GM23338 (cell line): ENCODE measurements around the gene PTH. TPM values are rescaled to one million over a fixed set of nuclear protein-coding genes. Genes with fewer than 3 reads are reported as not detected.

ENCODE experiments used
- ATAC-seq: fragments of 200-7000 bp; cut with Tn5 transposase; 3 replicates; pipeline ENCODE4 v1.9.1; 2020
- DNase-seq: peaks from one replicate; pipeline ENCODE4 v3.0.0-alpha.2; 2015; ENCODE audit warnings: low spot score
- H2AFZ ChIP-seq: fragments of 200-600 bp; sonication (generic); 2 replicates; pipeline ENCODE4 v1.8.0; 2016; ENCODE audit warnings: antibody characterized with exemption, mild to moderate bottlenecking, moderate library complexity
- H3F3A ChIP-seq: fragments of 200-600 bp; sonication (generic); replicated peaks from 2 replicates; pipeline ENCODE4 v1.8.0; 2017; ENCODE audit warnings: antibody characterized with exemption, mixed run types, low read depth
- H3K27ac ChIP-seq: fragments of 200-600 bp; sonication (generic); 2 replicates; pipeline ENCODE4 v1.6.1; 2016; ENCODE audit warnings: low read depth
- H3K27me3 ChIP-seq: fragments of 200-600 bp; sonication (generic); 2 replicates; pipeline ENCODE4 v1.8.0; 2016; ENCODE audit warnings: mild to moderate bottlenecking, mixed run types, moderate library complexity; ENCODE audit not compliant: insufficient read depth
- H3K36me3 ChIP-seq: fragments of 200-600 bp; sonication (generic); 2 replicates; pipeline ENCODE4 v1.8.0; 2016; ENCODE audit warnings: mild to moderate bottlenecking; ENCODE audit not compliant: insufficient read depth
- H3K4me1 ChIP-seq: fragments of 200-600 bp; sonication (generic); 2 replicates; pipeline ENCODE4 v1.8.0; 2016; ENCODE audit warnings: mild to moderate bottlenecking, moderate library complexity; ENCODE audit not compliant: insufficient read depth
- H3K4me2 ChIP-seq: fragments of 200-600 bp; sonication (generic); 2 replicates; pipeline ENCODE4 v1.7.1; 2017; ENCODE audit warnings: mixed run types
- H3K4me3 ChIP-seq: fragments of 200-600 bp; sonication (generic); 2 replicates; pipeline ENCODE4 v1.6.1; 2016; ENCODE audit warnings: mixed run types
- H3K79me2 ChIP-seq: fragments of 200-600 bp; sonication (generic); replicated peaks from 2 replicates; pipeline ENCODE4 v1.8.0; 2017; ENCODE audit warnings: mild to moderate bottlenecking; ENCODE audit not compliant: insufficient read depth
- H3K9me2 ChIP-seq: fragments of 200-600 bp; sonication (generic); 2 replicates; pipeline ENCODE4 v1.8.0; 2017; ENCODE audit not compliant: insufficient read depth
- H4K20me1 ChIP-seq: fragments of 200-600 bp; sonication (generic); replicated peaks from 2 replicates; pipeline ENCODE4 v1.8.0; 2017; ENCODE audit warnings: mild to moderate bottlenecking; ENCODE audit not compliant: insufficient read depth
- H3K27ac Mint-ChIP-seq: 2 replicates; pipeline ENCODE4 v1.8.0; 2020; ENCODE audit warnings: inconsistent platforms, mild to moderate bottlenecking, moderate library complexity, mixed read lengths
- H3K27me3 Mint-ChIP-seq: 3 replicates; pipeline ENCODE4 v1.8.0; 2022; ENCODE audit warnings: low read depth, mild to moderate bottlenecking, moderate library complexity, mixed read lengths, inconsistent platforms; ENCODE audit not compliant: insufficient read depth, poor library complexity
- H3K36me3 Mint-ChIP-seq: 3 replicates; pipeline ENCODE4 v1.8.0; 2021; ENCODE audit warnings: low read depth, mild to moderate bottlenecking, inconsistent platforms, moderate library complexity, mixed read lengths
- H3K4me1 Mint-ChIP-seq: 3 replicates; pipeline ENCODE4 v1.8.0; 2020; ENCODE audit warnings: mild to moderate bottlenecking, inconsistent platforms, mixed read lengths
- H3K4me3 Mint-ChIP-seq: 3 replicates; pipeline ENCODE4 v1.8.0; 2021; ENCODE audit warnings: moderate library complexity, mild to moderate bottlenecking, inconsistent platforms, mixed read lengths
- H3K9me3 Mint-ChIP-seq: 3 replicates; pipeline ENCODE4 v1.8.0; 2020; ENCODE audit warnings: moderate library complexity, mild to moderate bottlenecking, inconsistent platforms, mixed read lengths
- CREB1 ChIP-seq: fragments of 250-450 bp; sonication (Bioruptor Pico); IDR thresholded peaks from 2 replicates; pipeline ENCODE4 v1.5.0; 2020; ENCODE audit warnings: low read depth, mild to moderate bottlenecking, moderate library complexity
- ZNF331 ChIP-seq: fragments of 250-450 bp; sonication (Bioruptor Pico); IDR thresholded peaks from 2 replicates; pipeline ENCODE4 v1.5.0; 2020; ENCODE audit warnings: low read depth, mild to moderate bottlenecking, moderate library complexity
- polyA plus RNA-seq: library from polyadenylated mRNA; unstranded; fragments of >200 nt; fragmentation: Nextera tagmentation; extraction: Ambion mirVana; gene quantifications from 2 replicates; pipeline ENCODE4 v1.2.1, GENCODE V29; 2016
- total RNA-seq: library from RNA; depleted of rRNA; stranded (reverse); fragments of >200 nt; shearing (Covaris generic); gene quantifications from 2 replicates; pipeline ENCODE4 v1.2.3, GENCODE V29; 2014; rRNA removed

The PTH gene
- total and polyA plus RNA-seq, 2 experiments from 2014 or later: not detected

- no peak overlapping the region for H3K27ac Mint-ChIP-seq
- Histone ChIP-seq H3K9me2 (no peaks in the 10 kb centered on the region), H3K4me3 (no peak overlapping the region), H4K20me1 (no peaks in the 10 kb centered on the region), H3F3A (no peaks in the 10 kb centered on the region), H3K27me3 (no peaks in the 10 kb centered on the region), H3K27ac (no peak overlapping the region), H3K36me3 (no peaks in the 10 kb centered on the region), H3K79me2 (peaks cover 45% of the 10 kb centered on the region), H3K4me2 (no peak overlapping the region), H2AFZ (no peak overlapping the region), H3K4me1 (peaks cover 15% of the 10 kb centered on the region)
- H3K9me3 Mint-ChIP-seq: no peaks in the 10 kb centered on the region
- TF ChIP-seq CREB1 (CRISPR knock-in tag): no peak
- no peak for TF ChIP-seq ZNF331 (CRISPR knock-in tag)
- H3K36me3 Mint-ChIP-seq: no peaks in the 10 kb centered on the region; the same call in 2 of the 3 replicates
- H3K4me3 Mint-ChIP-seq: no peak overlapping the region
- ATAC-seq (no peak), DNase-seq (no peak)
- peaks cover 3% of the 10 kb centered on the region; the same call in 1 of the 3 replicates for H3K4me1 Mint-ChIP-seq
- no peaks in the 10 kb centered on the region for H3K27me3 Mint-ChIP-seq
These were observed 50.2 kb downstream of the PTH start for GRCh38 chr11:13445588-13445987.

Other genes with a start within 250 kb of the PTH start
- 7.2 and 7.8 TPM in 2 replicates for gene BMAL1, start 218.2 kb downstream of the PTH start, total RNA-seq
- 5.1 and 5.9 TPM in 2 replicates for gene BMAL1, start 218.2 kb downstream of the PTH start, polyA plus RNA-seq
- 30.1 and 31.3 TPM in 2 replicates for gene BTBD10, start 32.8 kb downstream of the PTH start, total RNA-seq
- 16.8 and 20.2 TPM in 2 replicates for gene BTBD10, start 32.8 kb downstream of the PTH start, polyA plus RNA-seq
- gene FAR1, start 172.7 kb upstream of the PTH start, total RNA-seq: 76.0 and 79.5 TPM in 2 replicates
- 25.5 and 27.3 TPM in 2 replicates for gene FAR1, start 172.7 kb upstream of the PTH start, polyA plus RNA-seq